ENCODE data around the gene FGFBP1. TPM values are rescaled to one million over a fixed set of nuclear protein-coding genes. Genes with fewer than 3 reads are reported as not detected.

The FGFBP1 gene
- total RNA-seq, 4 donors from 2014 or later, result 4.0 to 9.3 (median 7.9) TPM; not detected in 1

GRCh38 chr4:15910155-15910940, 28.2 kb downstream of the FGFBP1 start:
- H3K9me3 ChIP-seq, result no peaks in the 10 kb centered on the region
- no peaks in the 10 kb centered on the region for H3K27me3 ChIP-seq
- no peak for DNase-seq
- H3K36me3 ChIP-seq, result no peaks in the 10 kb centered on the region
- H3K27ac ChIP-seq, result no peak overlapping the region
- no peak for TF ChIP-seq POLR2A (IDR thresholded peaks at IDR 0.05)
- TF ChIP-seq CTCF (IDR thresholded peaks at IDR 0.05), result no peak
- peaks cover 0 to 6% (median 0%) of the 10 kb centered on the region in 4 donors for H3K4me1 ChIP-seq
- H3K4me3 ChIP-seq, result no peak overlapping the region

- no peak for TF ChIP-seq POLR2A (IDR thresholded peaks at IDR 0.05)
- no peak for TF ChIP-seq CTCF (IDR thresholded peaks at IDR 0.05)
- Histone ChIP-seq H3K4me1 (peaks cover 0 to 8% (median 0%) of the 10 kb centered on the region in 4 donors), H3K36me3 (no peaks in the 10 kb centered on the region), H3K27ac (no peak overlapping the region), H3K4me3 (no peak overlapping the region), H3K27me3 (no peaks in the 10 kb centered on the region), H3K9me3 (no peaks in the 10 kb centered on the region)
- DNase-seq, result no peak
These were observed 31.1 kb downstream of the FGFBP1 start for GRCh38 chr4:15907430-15907829.

- TF ChIP-seq CTCF (IDR thresholded peaks at IDR 0.05) (peak in 1 of 6 experiments; percentile 13), POLR2A (IDR thresholded peaks at IDR 0.05) (no peak)
- H3K27ac ChIP-seq, result peak overlapping the region in 2 of 4 donors; percentile 42 to 48
- H3K9me3 ChIP-seq, result no peaks in the 10 kb centered on the region
- H3K36me3 ChIP-seq, result no peaks in the 10 kb centered on the region
- peaks cover 0 to 8% (median 0%) of the 10 kb centered on the region in 4 donors for H3K4me1 ChIP-seq
- no peaks in the 10 kb centered on the region for H3K27me3 ChIP-seq
- DNase-seq, result peak in 2 of 3 donors; percentile 83 to 85
- H3K4me3 ChIP-seq, result peak overlapping the region in 2 of 4 donors; percentile 1 to 35
These were observed 32.5 kb downstream of the FGFBP1 start for GRCh38 chr4:15906020-15906443.

GRCh38 chr4:15902746-15903145, 35.8 kb downstream of the FGFBP1 start:
- H3K4me3 ChIP-seq, result no peak overlapping the region
- peaks cover 0 to 8% (median 0%) of the 10 kb centered on the region in 4 donors for H3K4me1 ChIP-seq
- no peaks in the 10 kb centered on the region for H3K27me3 ChIP-seq
- H3K36me3 ChIP-seq, result no peaks in the 10 kb centered on the region
- no peak overlapping the region for H3K27ac ChIP-seq
- TF ChIP-seq CTCF (IDR thresholded peaks at IDR 0.05), result no peak
- no peak for TF ChIP-seq POLR2A (IDR thresholded peaks at IDR 0.05)
- H3K9me3 ChIP-seq, result no peaks in the 10 kb centered on the region
- no peak for DNase-seq

GRCh38 chr4:15901998-15902397, 36.5 kb downstream of the FGFBP1 start:
- Histone ChIP-seq H3K36me3 (no peaks in the 10 kb centered on the region), H3K9me3 (no peaks in the 10 kb centered on the region), H3K4me1 (peaks cover 0 to 8% (median 0%) of the 10 kb centered on the region in 4 donors), H3K27ac (no peak overlapping the region), H3K27me3 (no peaks in the 10 kb centered on the region), H3K4me3 (no peak overlapping the region)
- TF ChIP-seq POLR2A (IDR thresholded peaks at IDR 0.05), result no peak
- TF ChIP-seq CTCF (IDR thresholded peaks at IDR 0.05), result no peak
- DNase-seq, result no peak
